OCI-LY3 (cell line): ENCODE results near the gene OARD1.

Experiments
- H2AFZ ChIP-seq: fragments of 200-600, 300-600 bp; shearing (Covaris generic); 2 replicates; pipeline ENCODE4 v1.6.0; 2014; ENCODE audit warnings: antibody characterized with exemption, low read depth, low read length
- H3K27ac ChIP-seq: fragments of 200-600, 300-600 bp; sonication (generic); 2 replicates; pipeline ENCODE4 v1.5.1; 2014; ENCODE audit warnings: mild to moderate bottlenecking, low read length, moderate library complexity, mixed read lengths
- H3K27me3 ChIP-seq: fragments of 200-600, 300-600 bp; sonication (generic); 2 replicates; pipeline ENCODE4 v1.6.1; 2014; ENCODE audit warnings: low read depth, low read length, mixed read lengths
- H3K36me3 ChIP-seq: fragments of 200-600, 300-600 bp; sonication (generic); replicated peaks from 2 replicates; pipeline ENCODE3; 2014; ENCODE audit warnings: low read depth, low read length, mixed read lengths
- H3K4me1 ChIP-seq: fragments of 300-600, 200-600 bp; sonication (generic); 2 replicates; pipeline ENCODE4 v1.6.1; 2014; ENCODE audit warnings: low read length, mixed read lengths
- H3K4me2 ChIP-seq: fragments of 200-600, 300-600 bp; sonication (generic); 2 replicates; pipeline ENCODE4 v1.6.1; 2014; ENCODE audit warnings: low read length, mixed read lengths
- H3K4me3 ChIP-seq: fragments of 300-600, 200-600 bp; sonication (generic); 2 replicates; pipeline ENCODE4 v1.5.1; 2014; ENCODE audit warnings: antibody characterized with exemption, mild to moderate bottlenecking, low read length, moderate library complexity
- H3K79me2 ChIP-seq: fragments of 300-600, 200-600 bp; shearing (Covaris generic); 2 replicates; pipeline ENCODE4 v1.6.1; 2014; ENCODE audit warnings: mild to moderate bottlenecking, low read length, mixed read lengths
- H3K9ac ChIP-seq: fragments of 300-600, 200-600 bp; shearing (Covaris generic); 2 replicates; pipeline ENCODE4 v1.6.0; 2014; ENCODE audit warnings: mild to moderate bottlenecking, low read length, moderate library complexity
- H3K9me3 ChIP-seq: fragments of 200-600, 300-600 bp; shearing (Covaris generic); 2 replicates; pipeline ENCODE4 v1.6.1; 2014; ENCODE audit warnings: low read length, mixed read lengths; ENCODE audit not compliant: insufficient read depth
- H4K20me1 ChIP-seq: fragments of 200-600, 300-600 bp; sonication (generic); 2 replicates; pipeline ENCODE4 v1.6.1; 2016; ENCODE audit warnings: low read length, mixed read lengths; ENCODE audit not compliant: insufficient read depth
- EZH2phosphoT487 ChIP-seq: fragments of 200-600 bp; shearing (Covaris generic); IDR thresholded peaks from 2 replicates; pipeline ENCODE4 v1.6.1; 2018; ENCODE audit warnings: antibody characterized with exemption, mixed run types, low read depth
- TF ChIP-seq, protein P1 (sequence below): fragments of 200-600, 300-600 bp; sonication (generic); IDR thresholded peaks from 2 replicates; pipeline ENCODE4 v1.5.1; 2014; ENCODE audit warnings: antibody characterized with exemption, low read length, low read depth

Gene OARD1

DNA sequence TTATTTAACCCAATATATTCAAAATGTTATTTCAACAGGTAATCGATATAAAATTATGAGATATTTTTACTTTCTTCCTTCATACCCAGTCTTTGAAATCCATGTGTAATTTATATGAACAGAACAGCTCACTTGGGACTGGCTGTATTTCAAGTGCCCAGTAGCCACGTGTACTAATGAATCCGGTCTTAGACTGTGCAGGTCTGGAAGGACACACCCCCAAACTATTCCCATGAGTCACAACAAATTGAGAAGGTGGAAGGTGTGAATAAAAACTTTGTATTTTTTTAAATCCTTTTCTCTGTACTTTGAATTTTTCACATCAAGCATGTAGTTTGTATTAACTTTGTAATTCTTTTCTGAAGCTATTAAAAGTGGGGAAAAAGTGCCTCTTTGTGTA is 36.0 kb downstream of the OARD1 start:
- H3K4me2 ChIP-seq = no peak overlapping the region
- no peak overlapping the region for H3K9ac ChIP-seq
- no peaks in the 10 kb centered on the region for H3K79me2 ChIP-seq
- H3K4me3 ChIP-seq = no peak overlapping the region
- no peak overlapping the region for H3K27ac ChIP-seq
- no peaks in the 10 kb centered on the region for H3K36me3 ChIP-seq
- H3K9me3 ChIP-seq = no peaks in the 10 kb centered on the region
- no peak overlapping the region for H2AFZ ChIP-seq
- H3K27me3 ChIP-seq = peaks cover 23% of the 10 kb centered on the region; the same call in 1 of the 2 replicates
- H4K20me1 ChIP-seq = no peaks in the 10 kb centered on the region
- TF ChIP-seq EZH2phosphoT487 = no peak
- TF ChIP-seq, protein P1, sequence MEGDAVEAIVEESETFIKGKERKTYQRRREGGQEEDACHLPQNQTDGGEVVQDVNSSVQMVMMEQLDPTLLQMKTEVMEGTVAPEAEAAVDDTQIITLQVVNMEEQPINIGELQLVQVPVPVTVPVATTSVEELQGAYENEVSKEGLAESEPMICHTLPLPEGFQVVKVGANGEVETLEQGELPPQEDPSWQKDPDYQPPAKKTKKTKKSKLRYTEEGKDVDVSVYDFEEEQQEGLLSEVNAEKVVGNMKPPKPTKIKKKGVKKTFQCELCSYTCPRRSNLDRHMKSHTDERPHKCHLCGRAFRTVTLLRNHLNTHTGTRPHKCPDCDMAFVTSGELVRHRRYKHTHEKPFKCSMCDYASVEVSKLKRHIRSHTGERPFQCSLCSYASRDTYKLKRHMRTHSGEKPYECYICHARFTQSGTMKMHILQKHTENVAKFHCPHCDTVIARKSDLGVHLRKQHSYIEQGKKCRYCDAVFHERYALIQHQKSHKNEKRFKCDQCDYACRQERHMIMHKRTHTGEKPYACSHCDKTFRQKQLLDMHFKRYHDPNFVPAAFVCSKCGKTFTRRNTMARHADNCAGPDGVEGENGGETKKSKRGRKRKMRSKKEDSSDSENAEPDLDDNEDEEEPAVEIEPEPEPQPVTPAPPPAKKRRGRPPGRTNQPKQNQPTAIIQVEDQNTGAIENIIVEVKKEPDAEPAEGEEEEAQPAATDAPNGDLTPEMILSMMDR = no peak
- peaks cover 18% of the 10 kb centered on the region for H3K4me1 ChIP-seq

DNA sequence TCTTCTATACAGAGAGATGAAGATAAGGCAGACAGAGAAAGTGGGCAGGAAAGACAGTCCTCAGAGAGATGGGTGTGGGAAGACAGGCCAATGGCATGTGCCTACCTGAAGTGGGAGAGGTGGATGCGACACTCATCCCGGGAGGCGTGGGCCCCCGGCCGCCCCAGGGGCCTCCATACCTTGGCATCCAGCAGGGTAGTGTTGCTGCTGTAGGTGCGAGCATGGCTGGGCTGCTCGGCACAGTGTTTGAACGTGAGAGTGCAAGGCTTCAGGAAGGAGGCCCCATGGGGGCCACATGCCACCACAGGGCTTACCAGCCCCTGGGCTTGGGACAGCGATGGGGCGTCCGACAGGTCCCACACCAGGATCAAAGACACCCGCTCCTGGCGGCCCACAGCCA is 38.4 kb downstream of the OARD1 start:
- H3K4me1 ChIP-seq = peaks cover 6% of the 10 kb centered on the region; the same call in 1 of the 2 replicates
- H3K36me3 ChIP-seq = no peaks in the 10 kb centered on the region
- H4K20me1 ChIP-seq = no peaks in the 10 kb centered on the region
- no peak overlapping the region for H2AFZ ChIP-seq
- no peaks in the 10 kb centered on the region for H3K79me2 ChIP-seq
- H3K27me3 ChIP-seq = peaks cover 23% of the 10 kb centered on the region; the same call in 1 of the 2 replicates
- H3K9me3 ChIP-seq = no peaks in the 10 kb centered on the region
- no peak overlapping the region for H3K4me3 ChIP-seq
- no peak overlapping the region for H3K9ac ChIP-seq
- H3K4me2 ChIP-seq = no peak overlapping the region
- H3K27ac ChIP-seq = no peak overlapping the region
- no peak for TF ChIP-seq EZH2phosphoT487
- TF ChIP-seq, protein P1 = no peak

DNA sequence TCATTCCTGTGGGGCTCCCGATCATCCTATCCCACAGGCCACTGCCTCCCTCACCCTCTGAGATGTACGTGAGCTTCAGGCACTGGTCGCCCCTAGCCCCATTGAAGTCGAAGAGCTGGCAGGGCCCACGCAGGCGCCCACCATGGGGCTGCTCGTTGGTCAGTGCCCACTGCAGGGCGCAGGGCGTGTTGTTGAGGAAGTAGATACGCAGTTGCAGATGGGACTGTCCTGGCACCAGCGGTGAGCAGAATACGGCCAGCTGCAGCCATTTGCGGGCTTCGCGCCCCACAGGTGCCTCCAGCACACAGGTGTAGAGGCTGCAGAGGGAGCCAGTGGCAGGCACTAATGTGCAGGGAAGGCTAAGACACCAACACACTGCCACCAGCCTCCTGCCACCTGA is 39.3 kb downstream of the OARD1 start:
- Histone ChIP-seq H3K36me3 (no peaks in the 10 kb centered on the region), H3K4me3 (no peak overlapping the region), H3K4me2 (no peak overlapping the region), H3K4me1 (peaks cover 9% of the 10 kb centered on the region; the same call in 1 of the 2 replicates), H3K9me3 (no peaks in the 10 kb centered on the region), H3K27me3 (peaks cover 14% of the 10 kb centered on the region; the same call in 1 of the 2 replicates), H2AFZ (no peak overlapping the region), H3K27ac (no peak overlapping the region), H3K9ac (no peak overlapping the region), H3K79me2 (no peaks in the 10 kb centered on the region), H4K20me1 (no peaks in the 10 kb centered on the region)
- TF ChIP-seq, protein P1 = no peak
- TF ChIP-seq EZH2phosphoT487 = no peak

DNA sequence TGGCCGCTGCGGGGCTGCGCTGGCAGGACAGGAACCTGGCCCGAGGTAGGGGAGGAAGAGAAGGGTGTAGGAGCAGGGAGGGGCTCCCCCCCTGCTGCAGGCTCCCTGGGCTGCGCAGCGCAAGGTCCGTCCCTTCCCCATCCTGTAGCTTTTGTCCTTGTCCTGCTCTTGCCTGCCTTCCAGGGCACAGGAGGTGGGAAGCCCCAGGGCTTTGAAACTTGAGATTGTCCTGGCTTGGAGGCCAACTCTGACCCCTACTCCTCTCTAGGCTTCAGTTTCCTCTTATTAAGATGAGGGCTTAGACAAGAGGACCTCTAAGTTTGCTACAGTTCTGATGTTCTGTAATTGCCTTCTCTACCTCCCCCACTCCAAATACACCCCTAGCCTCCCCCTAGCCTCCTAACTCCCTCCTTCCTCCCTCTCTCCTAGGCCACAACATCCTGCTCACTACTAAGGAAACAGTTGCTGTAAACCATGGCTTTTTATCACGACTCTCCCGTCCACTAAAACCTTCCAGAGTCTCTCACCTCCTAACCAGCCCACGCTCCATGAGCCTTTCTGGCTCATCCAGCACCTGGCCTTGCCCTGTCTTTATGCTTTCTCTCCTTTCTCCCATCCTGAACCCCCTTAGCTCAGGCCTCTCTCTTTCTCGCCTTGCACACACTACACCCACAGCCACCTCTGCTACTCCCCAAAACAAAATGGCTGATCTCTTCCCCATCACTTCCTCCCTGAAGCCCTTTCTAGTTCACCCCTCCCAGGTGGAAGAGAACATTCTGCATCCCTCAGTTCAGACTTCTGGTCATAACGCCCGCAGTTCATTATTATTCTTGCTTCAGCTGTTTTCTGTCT is 43.4 kb downstream of the OARD1 start:
- no peak for TF ChIP-seq EZH2phosphoT487
- TF ChIP-seq, protein P1 = no peak
- Histone ChIP-seq H3K9me3 (no peaks in the 10 kb centered on the region), H3K4me3 (peak overlapping the region; percentile 81), H4K20me1 (no peaks in the 10 kb centered on the region), H3K27me3 (no peaks in the 10 kb centered on the region), H3K4me2 (peak overlapping the region; percentile 87), H3K79me2 (no peaks in the 10 kb centered on the region), H3K36me3 (no peaks in the 10 kb centered on the region), H3K4me1 (peaks cover 14% of the 10 kb centered on the region), H3K27ac (peak overlapping the region; percentile 31), H2AFZ (peak overlapping the region; percentile 92), H3K9ac (peak overlapping the region; percentile 89)
